Psoas muscle (tissue), 8 donors: ENCODE data around the gene CRMP1. TPM values are rescaled to one million over a fixed set of nuclear protein-coding genes. Genes with fewer than 3 reads are reported as not detected.

Experiments
- ATAC-seq, 4 donors: fragments of 200-7000 bp; cut with Tn5 transposase; one replicate each; pipeline ENCODE4 v1.9.1; 2020; ENCODE audit warnings: moderate library complexity in 3 of 4, mild to moderate bottlenecking in 2 of 4
- DNase-seq, 2 donors: peaks; one replicate each; pipeline ENCODE4 v3.0.0-alpha.2; 2020
- H3K27ac ChIP-seq: fragments of 200-600 bp; one replicate; pipeline ENCODE4 v1.8.0; 2022
- H3K27me3 ChIP-seq, 3 donors: fragments of 200-600 bp in 1 of 3; one replicate each; pipeline versions ENCODE4 v1.6.1 to v1.8.0; 2013 to 2022; ENCODE audit warnings: low read length in 2 of 3, mild to moderate bottlenecking in 2 of 3, moderate library complexity in 1 of 3; ENCODE audit not compliant: insufficient read depth in 3 of 3
- H3K36me3 ChIP-seq, 2 donors: fragments of 200-600 bp in 1 of 2; one replicate each; pipeline versions ENCODE4 v1.6.1 to v1.8.0; 2013 to 2022; ENCODE audit warnings: low read depth in 1 of 2, mild to moderate bottlenecking in 1 of 2, moderate library complexity in 1 of 2; ENCODE audit not compliant: insufficient read depth in 1 of 2
- H3K4me1 ChIP-seq: fragments of 200-600 bp; one replicate; pipeline ENCODE4 v1.8.0; 2022
- H3K4me3 ChIP-seq: fragments of 200-600 bp; one replicate; pipeline ENCODE4 v1.8.0; 2022; ENCODE audit warnings: mild to moderate bottlenecking
- H3K9me3 ChIP-seq: fragments of 200-600 bp; one replicate; pipeline ENCODE4 v1.8.0; 2022
- WGBS, 3 donors: extraction: QIAGEN DNeasy Blood & Tissue Kit; methylation state at CpG; one replicate each; pipeline versions ENCODE4 v1.1.6 to v1.1.7; 2013; 5-methylcytosine and 5-hydroxymethylcytosine counted together
- intact Hi-C, 2 donors: fragments of 100-400 bp; cut with DNase I; formaldehyde crosslinking; loops; one replicate each; pipeline versions ENCODE4 v1.11.0 to v1.14.2; 2022
- polyA plus RNA-seq, 3 donors: library from polyadenylated mRNA; stranded (reverse); fragments of 200-250 nt; gene quantifications; one replicate each; pipeline ENCODE4 v1.2.3, GENCODE V29; 2013
- total RNA-seq, 4 donors: library from RNA; stranded (reverse); fragmentation: NEBNext Ultra II Directional in 2 of 4; extraction: Animal tissue kit (Norgen Biotek cat#: 25700) in 2 of 4; gene quantifications; one replicate each; pipeline versions ENCODE4 v1.2.1 to v1.2.4, GENCODE V29; 2021 to 2023
- TF ChIP-seq, protein P1 (sequence below): fragments of 200-600 bp; IDR thresholded peaks from one replicate; pipeline ENCODE4 v1.8.0; 2022; ENCODE audit warnings: antibody characterized with exemption
- donor health status: healthy with polysubstance abuse.
- donor health status: DM: no; HTN: no; CAD: no; lungs with moderate emphysema.
- donor health status: Bipolar disorder and iron deficiency.
- donor health status: healthy.
- donor health status: DM: yes; HTN: yes; CAD: no.
- donor health status: DM: no; HTN: no; CAD: no.
- donor health status: DM: no; HTN: no; CAD: no.
- donor health status: DM: yes; HTN: yes; CAD: no.

Gene CRMP1
- total and polyA plus RNA-seq, 7 donors: 0.10 to 0.89 (median 0.39) TPM

DNA sequence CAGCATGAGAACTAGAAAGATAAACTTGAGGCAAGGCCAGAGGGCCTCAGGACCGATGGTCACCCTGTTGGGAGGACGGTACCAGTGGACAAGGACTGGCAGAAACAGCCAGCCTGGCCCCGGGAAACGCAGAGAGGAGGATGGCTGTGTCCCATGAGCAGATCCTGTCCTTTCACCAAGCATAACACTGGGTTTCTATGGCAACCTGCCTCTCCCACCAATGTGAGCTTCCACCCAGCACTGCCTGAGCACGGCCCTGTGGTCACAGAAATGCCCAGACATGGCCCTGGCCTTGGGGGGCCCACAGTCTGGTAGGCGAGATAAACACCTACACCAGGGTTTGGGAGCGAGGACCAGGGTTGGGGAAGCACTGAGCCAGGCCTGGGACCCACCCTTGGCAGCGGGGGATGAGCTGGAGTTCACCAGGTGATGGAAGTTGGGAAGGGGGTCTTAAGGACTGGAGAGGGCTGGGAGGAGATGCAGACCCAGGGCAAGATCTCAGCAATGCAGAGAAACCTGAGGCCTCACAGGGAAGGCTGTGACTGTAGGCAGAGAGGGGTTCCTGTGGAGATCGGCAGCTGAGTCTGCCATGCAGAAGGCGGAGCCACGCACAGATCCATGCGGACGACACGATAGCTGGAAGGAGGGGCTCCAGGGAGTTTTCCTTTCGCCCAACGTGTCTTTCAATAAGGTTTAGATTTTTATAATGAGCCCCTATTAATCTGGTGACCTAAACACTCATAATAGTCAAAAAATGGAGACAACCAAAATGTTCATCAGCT, 32.7 kb upstream of the CRMP1 start:
- DNase-seq (no peak), ATAC-seq (no peak)
- TF ChIP-seq, protein P1, sequence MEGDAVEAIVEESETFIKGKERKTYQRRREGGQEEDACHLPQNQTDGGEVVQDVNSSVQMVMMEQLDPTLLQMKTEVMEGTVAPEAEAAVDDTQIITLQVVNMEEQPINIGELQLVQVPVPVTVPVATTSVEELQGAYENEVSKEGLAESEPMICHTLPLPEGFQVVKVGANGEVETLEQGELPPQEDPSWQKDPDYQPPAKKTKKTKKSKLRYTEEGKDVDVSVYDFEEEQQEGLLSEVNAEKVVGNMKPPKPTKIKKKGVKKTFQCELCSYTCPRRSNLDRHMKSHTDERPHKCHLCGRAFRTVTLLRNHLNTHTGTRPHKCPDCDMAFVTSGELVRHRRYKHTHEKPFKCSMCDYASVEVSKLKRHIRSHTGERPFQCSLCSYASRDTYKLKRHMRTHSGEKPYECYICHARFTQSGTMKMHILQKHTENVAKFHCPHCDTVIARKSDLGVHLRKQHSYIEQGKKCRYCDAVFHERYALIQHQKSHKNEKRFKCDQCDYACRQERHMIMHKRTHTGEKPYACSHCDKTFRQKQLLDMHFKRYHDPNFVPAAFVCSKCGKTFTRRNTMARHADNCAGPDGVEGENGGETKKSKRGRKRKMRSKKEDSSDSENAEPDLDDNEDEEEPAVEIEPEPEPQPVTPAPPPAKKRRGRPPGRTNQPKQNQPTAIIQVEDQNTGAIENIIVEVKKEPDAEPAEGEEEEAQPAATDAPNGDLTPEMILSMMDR: no peak
- Histone ChIP-seq H3K4me1 (no peaks in the 10 kb centered on the region), H3K9me3 (no peaks in the 10 kb centered on the region), H3K4me3 (no peak overlapping the region), H3K27me3 (peaks cover 0 to 9% (median 6%) of the 10 kb centered on the region in 3 donors), H3K27ac (no peak overlapping the region), H3K36me3 (no peaks in the 10 kb centered on the region)
- intact Hi-C loops: no loop called here
- WGBS, 3 donors: 72 to 79% (median 73%) methylated on average over 16 of the region's 16 CpGs

DNA sequence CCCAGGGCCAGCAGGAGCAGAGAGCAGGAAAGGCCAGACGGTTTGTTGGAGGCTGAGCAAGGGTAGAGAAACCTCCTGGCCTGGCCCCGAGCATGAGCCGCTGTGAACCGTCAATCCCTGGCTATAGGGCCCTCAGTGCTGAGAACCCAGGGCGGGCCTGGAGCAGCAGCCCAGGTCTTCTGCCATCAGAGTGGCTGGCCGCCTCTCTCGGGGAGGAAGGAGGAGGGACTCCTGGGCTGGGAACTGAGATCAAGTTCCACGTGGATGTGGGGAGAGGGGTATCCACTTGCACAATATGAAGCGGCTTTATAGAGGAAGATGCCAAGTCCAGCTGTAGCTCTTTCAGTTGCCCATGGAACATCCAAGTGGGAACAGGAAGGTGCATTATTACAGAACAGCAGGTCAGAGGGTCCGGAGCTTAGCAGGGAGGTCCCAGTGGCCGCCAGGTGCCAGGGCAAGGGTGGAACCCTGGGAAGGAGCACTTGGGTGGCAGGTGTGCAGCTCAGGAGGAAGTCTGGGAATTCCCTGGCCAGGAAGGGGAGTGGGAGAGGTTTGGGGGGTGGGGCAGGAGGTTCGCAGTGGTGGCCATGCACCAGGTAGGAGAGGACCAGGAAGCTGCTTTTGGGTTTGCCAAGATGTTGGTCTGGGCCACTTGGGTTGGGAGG, 31.7 kb upstream of the CRMP1 start:
- Histone ChIP-seq H3K36me3 (no peaks in the 10 kb centered on the region), H3K27me3 (peaks cover 0 to 11% (median 6%) of the 10 kb centered on the region in 3 donors), H3K9me3 (no peaks in the 10 kb centered on the region), H3K4me1 (no peaks in the 10 kb centered on the region), H3K4me3 (no peak overlapping the region), H3K27ac (no peak overlapping the region)
- TF ChIP-seq, protein P1: no peak
- DNase-seq (no peak), ATAC-seq (no peak)
- intact Hi-C loops: no loop called here
- 42 to 55% (median 51%) methylated on average over 12 of the region's 12 CpGs for WGBS, 3 donors

DNA sequence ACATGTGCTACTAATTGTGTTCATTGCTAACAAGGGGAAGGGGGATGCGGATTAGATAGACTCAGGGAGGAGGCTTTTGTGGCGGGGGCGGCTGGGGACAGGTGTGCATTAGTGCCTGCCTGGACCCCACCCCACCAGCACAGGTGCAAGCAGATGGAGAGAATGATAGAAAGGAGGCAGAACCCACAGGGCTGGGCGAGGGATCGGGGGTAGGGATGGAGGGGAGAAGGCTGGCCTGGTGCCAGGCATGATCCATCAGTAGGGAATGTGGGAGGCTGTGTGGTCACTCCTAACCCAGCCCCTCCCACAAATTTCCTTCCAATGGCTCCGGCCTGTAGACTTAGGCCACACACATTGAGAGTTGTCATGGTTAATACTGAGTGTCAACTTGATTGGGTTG, 30.5 kb upstream of the CRMP1 start:
- H3K27me3 ChIP-seq: peaks cover 0 to 11% (median 6%) of the 10 kb centered on the region in 3 donors
- DNase-seq (no peak), ATAC-seq (no peak)
- H3K9me3 ChIP-seq: no peaks in the 10 kb centered on the region
- intact Hi-C loops: no loop called here
- no peaks in the 10 kb centered on the region for H3K4me1 ChIP-seq
- TF ChIP-seq, protein P1: no peak
- WGBS, 3 donors: 34 to 49% (median 40%) methylated on average over 6 of the region's 6 CpGs
- no peak overlapping the region for H3K4me3 ChIP-seq
- no peak overlapping the region for H3K27ac ChIP-seq
- no peaks in the 10 kb centered on the region for H3K36me3 ChIP-seq

DNA sequence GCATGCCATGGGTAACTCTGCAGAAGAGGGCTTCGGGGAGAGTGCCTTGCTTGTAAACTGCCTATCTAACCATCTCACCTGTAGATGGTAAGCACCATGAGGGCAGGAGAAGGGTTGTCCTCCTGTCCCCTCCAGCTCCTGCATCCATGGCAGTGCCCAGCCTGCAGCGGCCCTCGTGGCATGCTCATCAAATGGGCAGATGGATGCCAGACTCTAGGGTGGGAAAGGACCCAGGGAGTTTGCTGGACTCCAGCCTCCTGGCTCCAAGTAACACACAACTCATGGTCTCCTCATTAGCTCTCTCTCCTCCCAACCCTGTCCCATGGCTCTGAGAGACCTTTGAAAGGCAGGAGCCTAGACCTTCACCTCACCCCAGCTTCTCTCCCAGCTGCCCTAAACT, 29.7 kb upstream of the CRMP1 start:
- H3K27me3 ChIP-seq: peaks cover 0 to 11% (median 6%) of the 10 kb centered on the region in 3 donors
- no peaks in the 10 kb centered on the region for H3K9me3 ChIP-seq
- no peaks in the 10 kb centered on the region for H3K4me1 ChIP-seq
- intact Hi-C loops: no loop called here
- H3K4me3 ChIP-seq: no peak overlapping the region
- no peak for ATAC-seq
- H3K36me3 ChIP-seq: no peaks in the 10 kb centered on the region
- DNase-seq: no peak
- no peak overlapping the region for H3K27ac ChIP-seq
- TF ChIP-seq, protein P1: no peak
- WGBS, 3 donors: 52 to 80% (median 67%) methylated on average over 1 to 3 of the region's 3 CpGs
